Immature natural killer cell (primary cell): ENCODE data around the gene DDX60. TPM values are rescaled to one million over a fixed set of nuclear protein-coding genes. Genes with fewer than 3 reads are reported as not detected.

Source experiments
- polyA plus RNA-seq, 3 donors: library from polyadenylated mRNA; unstranded; fragments of 300-500 nt; fragmentation: Illumina TruSeq; gene quantifications; one replicate each; pipeline ENCODE4 v1.2.3, GENCODE V29; 2021

The DDX60 gene
- polyA plus RNA-seq, 3 donors from 2014 or later: 17.7 to 31.8 (median 20.1) TPM

Other genes with a start within 250 kb of the DDX60 start
- gene ANXA10, start 226.2 kb downstream of the DDX60 start, polyA plus RNA-seq: not detected
- 10 to 100 TPM; 18.2 to 30.5 (median 21.6) TPM for gene DDX60L, start 161.7 kb upstream of the DDX60 start, polyA plus RNA-seq
- gene PALLD, start 178.3 kb upstream of the DDX60 start, polyA plus RNA-seq: 10 to 100 TPM in 2 of 3 donors, 1 to 10 TPM in 1; 7.4 to 20.8 (median 15.8) TPM